ENCODE results near the gene MCM5.

- TF ChIP-seq POLR2A (IDR thresholded peaks at IDR 0.05; ENCODE audit: low read depth, low read length) = no peak
- no peak for TF ChIP-seq POLR2AphosphoS5 (IDR thresholded peaks at IDR 0.05; ENCODE audit: low read depth, low read length)
Observed at GRCh38 chr22:35421121-35421520, 21.2 kb downstream of the MCM5 start.
